ENCODE results near the gene ZBTB8A. TPM values are rescaled to one million over a fixed set of nuclear protein-coding genes. Genes with fewer than 3 reads are reported as not detected.

Gene ZBTB8A
- total and polyA plus RNA-seq, 2 of the 13 experiments (the other 11 are each of a cell fraction or from before 2014, with no cell fraction given), result 1.3 to 3.7 TPM

DNA sequence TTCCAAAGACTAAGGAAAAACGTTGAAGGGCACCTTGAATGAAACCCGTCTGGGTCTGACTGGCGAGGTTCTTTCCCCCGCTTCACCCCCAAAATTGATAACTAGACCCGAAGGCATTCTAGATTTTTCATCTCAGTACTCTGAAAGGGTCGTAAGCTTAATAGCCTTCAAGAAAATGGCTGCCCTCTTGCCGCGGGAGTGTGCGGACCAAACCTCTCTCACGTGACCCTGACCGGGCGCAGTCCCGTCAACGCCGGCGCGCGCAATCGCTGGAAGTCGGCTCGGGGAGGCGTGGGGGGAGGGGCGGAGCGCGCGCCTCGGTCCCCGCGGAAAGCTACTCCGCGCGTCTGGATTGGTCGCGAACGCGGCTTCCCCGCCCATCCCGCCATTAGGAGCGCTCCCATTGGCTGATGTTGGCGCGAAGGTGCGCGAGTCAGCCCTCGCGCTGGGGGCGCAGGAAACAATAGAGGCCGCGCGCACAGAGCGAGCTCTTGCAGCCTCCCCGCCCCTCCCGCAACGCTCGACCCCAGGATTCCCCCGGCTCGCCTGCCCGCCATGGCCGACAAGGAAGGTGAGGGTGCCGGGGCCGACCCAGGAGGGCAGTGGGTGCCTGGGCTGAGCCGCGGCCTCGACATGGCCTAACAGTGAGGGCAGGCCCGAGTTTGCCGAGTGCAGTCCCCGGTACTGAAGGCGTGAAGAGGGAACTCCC is 111.7 kb downstream of the ZBTB8A start, which contains the start of gene RBBP4 (continued):
- TF ChIP-seq, protein P1, sequence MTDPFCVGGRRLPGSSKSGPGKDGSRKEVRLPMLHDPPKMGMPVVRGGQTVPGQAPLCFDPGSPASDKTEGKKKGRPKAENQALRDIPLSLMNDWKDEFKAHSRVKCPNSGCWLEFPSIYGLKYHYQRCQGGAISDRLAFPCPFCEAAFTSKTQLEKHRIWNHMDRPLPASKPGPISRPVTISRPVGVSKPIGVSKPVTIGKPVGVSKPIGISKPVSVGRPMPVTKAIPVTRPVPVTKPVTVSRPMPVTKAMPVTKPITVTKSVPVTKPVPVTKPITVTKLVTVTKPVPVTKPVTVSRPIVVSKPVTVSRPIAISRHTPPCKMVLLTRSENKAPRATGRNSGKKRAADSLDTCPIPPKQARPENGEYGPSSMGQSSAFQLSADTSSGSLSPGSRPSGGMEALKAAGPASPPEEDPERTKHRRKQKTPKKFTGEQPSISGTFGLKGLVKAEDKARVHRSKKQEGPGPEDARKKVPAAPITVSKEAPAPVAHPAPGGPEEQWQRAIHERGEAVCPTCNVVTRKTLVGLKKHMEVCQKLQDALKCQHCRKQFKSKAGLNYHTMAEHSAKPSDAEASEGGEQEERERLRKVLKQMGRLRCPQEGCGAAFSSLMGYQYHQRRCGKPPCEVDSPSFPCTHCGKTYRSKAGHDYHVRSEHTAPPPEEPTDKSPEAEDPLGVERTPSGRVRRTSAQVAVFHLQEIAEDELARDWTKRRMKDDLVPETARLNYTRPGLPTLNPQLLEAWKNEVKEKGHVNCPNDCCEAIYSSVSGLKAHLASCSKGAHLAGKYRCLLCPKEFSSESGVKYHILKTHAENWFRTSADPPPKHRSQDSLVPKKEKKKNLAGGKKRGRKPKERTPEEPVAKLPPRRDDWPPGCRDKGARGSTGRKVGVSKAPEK (CRISPR knock-in tag; IDR thresholded peaks at IDR 0.05; ENCODE audit: borderline replicate concordance), result peak; percentile 32; the same call in 1 of the 2 replicates
- TF ChIP-seq, protein P2, sequence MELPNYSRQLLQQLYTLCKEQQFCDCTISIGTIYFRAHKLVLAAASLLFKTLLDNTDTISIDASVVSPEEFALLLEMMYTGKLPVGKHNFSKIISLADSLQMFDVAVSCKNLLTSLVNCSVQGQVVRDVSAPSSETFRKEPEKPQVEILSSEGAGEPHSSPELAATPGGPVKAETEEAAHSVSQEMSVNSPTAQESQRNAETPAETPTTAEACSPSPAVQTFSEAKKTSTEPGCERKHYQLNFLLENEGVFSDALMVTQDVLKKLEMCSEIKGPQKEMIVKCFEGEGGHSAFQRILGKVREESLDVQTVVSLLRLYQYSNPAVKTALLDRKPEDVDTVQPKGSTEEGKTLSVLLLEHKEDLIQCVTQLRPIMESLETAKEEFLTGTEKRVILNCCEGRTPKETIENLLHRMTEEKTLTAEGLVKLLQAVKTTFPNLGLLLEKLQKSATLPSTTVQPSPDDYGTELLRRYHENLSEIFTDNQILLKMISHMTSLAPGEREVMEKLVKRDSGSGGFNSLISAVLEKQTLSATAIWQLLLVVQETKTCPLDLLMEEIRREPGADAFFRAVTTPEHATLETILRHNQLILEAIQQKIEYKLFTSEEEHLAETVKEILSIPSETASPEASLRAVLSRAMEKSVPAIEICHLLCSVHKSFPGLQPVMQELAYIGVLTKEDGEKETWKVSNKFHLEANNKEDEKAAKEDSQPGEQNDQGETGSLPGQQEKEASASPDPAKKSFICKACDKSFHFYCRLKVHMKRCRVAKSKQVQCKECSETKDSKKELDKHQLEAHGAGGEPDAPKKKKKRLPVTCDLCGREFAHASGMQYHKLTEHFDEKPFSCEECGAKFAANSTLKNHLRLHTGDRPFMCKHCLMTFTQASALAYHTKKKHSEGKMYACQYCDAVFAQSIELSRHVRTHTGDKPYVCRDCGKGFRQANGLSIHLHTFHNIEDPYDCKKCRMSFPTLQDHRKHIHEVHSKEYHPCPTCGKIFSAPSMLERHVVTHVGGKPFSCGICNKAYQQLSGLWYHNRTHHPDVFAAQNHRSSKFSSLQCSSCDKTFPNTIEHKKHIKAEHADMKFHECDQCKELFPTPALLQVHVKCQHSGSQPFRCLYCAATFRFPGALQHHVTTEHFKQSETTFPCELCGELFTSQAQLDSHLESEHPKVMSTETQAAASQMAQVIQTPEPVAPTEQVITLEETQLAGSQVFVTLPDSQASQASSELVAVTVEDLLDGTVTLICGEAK (IDR thresholded peaks at IDR 0.05), result no peak
- TF ChIP-seq, protein P2 (CRISPR knock-in tag; IDR thresholded peaks at IDR 0.05), result peak; percentile 89
- TF ChIP-seq HNF4A (CRISPR knock-in tag; IDR thresholded peaks at IDR 0.05), result no peak
- TF ChIP-seq, protein P3, sequence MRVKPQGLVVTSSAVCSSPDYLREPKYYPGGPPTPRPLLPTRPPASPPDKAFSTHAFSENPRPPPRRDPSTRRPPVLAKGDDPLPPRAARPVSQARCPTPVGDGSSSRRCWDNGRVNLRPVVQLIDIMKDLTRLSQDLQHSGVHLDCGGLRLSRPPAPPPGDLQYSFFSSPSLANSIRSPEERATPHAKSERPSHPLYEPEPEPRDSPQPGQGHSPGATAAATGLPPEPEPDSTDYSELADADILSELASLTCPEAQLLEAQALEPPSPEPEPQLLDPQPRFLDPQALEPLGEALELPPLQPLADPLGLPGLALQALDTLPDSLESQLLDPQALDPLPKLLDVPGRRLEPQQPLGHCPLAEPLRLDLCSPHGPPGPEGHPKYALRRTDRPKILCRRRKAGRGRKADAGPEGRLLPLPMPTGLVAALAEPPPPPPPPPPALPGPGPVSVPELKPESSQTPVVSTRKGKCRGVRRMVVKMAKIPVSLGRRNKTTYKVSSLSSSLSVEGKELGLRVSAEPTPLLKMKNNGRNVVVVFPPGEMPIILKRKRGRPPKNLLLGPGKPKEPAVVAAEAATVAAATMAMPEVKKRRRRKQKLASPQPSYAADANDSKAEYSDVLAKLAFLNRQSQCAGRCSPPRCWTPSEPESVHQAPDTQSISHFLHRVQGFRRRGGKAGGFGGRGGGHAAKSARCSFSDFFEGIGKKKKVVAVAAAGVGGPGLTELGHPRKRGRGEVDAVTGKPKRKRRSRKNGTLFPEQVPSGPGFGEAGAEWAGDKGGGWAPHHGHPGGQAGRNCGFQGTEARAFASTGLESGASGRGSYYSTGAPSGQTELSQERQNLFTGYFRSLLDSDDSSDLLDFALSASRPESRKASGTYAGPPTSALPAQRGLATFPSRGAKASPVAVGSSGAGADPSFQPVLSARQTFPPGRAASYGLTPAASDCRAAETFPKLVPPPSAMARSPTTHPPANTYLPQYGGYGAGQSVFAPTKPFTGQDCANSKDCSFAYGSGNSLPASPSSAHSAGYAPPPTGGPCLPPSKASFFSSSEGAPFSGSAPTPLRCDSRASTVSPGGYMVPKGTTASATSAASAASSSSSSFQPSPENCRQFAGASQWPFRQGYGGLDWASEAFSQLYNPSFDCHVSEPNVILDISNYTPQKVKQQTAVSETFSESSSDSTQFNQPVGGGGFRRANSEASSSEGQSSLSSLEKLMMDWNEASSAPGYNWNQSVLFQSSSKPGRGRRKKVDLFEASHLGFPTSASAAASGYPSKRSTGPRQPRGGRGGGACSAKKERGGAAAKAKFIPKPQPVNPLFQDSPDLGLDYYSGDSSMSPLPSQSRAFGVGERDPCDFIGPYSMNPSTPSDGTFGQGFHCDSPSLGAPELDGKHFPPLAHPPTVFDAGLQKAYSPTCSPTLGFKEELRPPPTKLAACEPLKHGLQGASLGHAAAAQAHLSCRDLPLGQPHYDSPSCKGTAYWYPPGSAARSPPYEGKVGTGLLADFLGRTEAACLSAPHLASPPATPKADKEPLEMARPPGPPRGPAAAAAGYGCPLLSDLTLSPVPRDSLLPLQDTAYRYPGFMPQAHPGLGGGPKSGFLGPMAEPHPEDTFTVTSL (CRISPR knock-in tag; IDR thresholded peaks at IDR 0.05; ENCODE audit: borderline replicate concordance), result no peak; the same call in 1 of the 2 replicates
- TF ChIP-seq, protein P4, sequence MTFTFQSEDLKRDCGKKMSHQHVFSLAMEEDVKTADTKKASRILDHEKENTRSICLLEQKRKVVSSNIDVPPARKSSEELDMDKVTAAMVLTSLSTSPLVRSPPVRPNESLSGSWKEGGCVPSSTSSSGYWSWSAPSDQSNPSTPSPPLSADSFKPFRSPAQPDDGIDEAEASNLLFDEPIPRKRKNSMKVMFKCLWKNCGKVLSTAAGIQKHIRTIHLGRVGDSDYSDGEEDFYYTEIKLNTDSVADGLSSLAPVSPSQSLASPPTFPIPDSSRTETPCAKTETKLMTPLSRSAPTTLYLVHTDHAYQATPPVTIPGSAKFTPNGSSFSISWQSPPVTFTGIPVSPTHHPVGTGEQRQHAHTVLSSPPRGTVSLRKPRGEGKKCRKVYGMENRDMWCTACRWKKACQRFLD (CRISPR knock-in tag; IDR thresholded peaks at IDR 0.05; ENCODE audit: borderline replicate concordance), result peak; percentile 62; the same call in 1 of the 2 replicates
- TF ChIP-seq, protein P5, sequence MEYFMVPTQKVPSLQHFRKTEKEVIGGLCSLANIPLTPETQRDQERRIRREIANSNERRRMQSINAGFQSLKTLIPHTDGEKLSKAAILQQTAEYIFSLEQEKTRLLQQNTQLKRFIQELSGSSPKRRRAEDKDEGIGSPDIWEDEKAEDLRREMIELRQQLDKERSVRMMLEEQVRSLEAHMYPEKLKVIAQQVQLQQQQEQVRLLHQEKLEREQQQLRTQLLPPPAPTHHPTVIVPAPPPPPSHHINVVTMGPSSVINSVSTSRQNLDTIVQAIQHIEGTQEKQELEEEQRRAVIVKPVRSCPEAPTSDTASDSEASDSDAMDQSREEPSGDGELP (IDR thresholded peaks at IDR 0.05; ENCODE audit: borderline replicate concordance, low read depth), result no peak; the same call in 1 of the 2 replicates

Measured in HepG2 (cell line).